NCI-H128 (cell line): Measurements from ENCODE around the gene TMEM125.

Experiments
- DNase-seq: peaks from one replicate; lab custom pipeline; 2025; ENCODE audit not compliant: unreplicated experiment; lab: John Stamatoyannopoulos, UW

TMEM125 gene

DNA sequence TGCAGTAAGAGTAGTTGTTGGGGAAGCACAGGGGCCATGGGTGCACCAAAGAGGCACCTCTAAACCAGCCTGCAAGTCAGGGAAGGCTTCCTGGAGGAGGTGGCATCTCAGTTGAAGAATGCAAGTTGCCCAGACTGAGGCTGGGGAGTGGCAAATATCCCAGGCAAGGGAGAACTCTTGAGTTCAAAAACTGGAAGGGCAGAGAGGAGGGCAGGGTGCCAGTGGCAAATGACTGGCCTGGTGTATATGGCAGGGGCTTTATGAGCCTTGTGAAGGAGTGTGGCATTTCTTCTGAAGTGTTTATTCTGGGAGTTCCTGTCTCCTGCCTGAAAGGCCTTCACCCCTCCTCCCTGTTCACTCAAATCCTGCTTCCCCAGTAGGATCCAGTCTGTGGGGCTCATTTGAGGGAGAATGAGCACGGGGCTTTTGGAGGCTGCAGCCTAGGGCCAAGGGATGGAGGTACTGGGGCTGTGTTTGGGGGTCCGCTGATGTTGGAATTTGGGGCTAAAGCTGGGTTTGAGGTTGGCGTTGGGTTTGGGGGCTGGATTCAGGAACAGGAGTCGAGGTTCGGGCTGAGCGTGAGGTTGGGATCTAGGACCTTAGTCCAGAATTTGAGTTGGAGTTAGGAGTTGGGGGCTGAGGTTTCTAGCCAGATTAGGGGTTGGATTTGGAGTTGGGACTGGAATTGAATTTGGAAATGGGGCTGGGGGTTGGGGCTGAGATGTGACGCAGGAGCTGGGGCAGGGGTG, at the start of gene TMEM125:
Gene TMEM125 (plus strand): TSS at position 357 of the 749 bp plus-strand sequence. CDS start 2,740 bp downstream, outside the sequence.
- DNase-seq: no peak

DNA sequence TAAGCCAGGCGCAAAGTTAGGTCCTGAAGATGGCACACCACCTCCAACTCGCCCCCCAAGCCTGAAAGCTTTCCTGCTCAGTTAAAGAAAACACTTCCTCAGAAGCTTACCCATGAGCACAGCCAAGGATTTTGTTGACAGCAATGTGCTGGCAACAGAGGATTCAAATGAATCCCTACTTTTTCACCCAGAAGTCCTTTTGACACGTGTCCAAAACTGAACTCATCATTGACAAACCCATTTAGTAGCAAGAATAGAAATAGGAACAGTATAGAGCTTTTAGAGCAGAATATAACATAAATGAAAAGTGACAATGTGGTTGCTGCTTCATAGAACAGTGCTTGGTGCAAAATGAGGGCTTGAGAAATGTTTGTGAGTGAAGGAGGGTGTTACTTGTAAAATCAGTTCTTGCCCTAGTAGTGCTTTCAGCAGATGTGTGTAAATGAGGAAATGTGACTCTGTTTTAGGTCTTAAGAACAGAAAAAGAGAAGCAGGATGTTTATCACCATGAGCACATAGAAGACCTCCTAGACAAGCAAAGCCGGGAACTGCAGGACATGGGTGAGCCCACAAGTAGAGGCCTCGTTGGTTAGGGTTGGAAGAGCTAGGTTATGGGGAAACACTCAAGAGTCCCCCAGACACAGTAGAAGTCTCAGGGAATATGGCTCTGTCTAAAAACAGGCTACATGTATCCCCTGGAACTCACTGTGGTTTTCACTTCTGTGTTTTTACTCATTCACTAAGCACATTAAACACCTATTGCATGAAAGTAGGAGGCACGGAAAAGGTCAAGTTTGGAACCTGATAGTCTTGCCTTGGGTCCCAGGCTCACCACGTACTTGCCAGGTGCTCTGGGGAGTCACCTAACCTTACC, 48.6 kb upstream of the TMEM125 start:
- no peak for DNase-seq

DNA sequence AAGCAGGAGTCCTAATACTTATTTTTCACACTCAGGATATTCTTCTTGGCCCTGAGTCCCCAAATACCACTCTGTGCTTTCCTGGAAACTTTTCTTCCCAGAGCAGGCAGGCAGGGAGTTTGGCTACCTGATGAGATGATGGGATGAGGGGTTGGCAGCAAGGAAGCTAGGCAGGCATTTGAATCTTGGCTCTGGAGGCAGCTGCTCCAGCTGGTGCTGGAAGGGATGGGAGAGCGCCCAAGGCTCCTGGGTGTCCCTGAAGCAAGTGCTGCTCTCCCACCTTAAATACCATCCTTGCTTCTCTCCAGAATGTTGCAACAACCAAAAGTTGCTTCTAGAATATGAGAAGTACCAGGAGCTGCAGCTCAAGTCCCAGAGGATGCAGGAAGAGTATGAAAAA, 48.0 kb upstream of the TMEM125 start:
- DNase-seq: no peak

DNA sequence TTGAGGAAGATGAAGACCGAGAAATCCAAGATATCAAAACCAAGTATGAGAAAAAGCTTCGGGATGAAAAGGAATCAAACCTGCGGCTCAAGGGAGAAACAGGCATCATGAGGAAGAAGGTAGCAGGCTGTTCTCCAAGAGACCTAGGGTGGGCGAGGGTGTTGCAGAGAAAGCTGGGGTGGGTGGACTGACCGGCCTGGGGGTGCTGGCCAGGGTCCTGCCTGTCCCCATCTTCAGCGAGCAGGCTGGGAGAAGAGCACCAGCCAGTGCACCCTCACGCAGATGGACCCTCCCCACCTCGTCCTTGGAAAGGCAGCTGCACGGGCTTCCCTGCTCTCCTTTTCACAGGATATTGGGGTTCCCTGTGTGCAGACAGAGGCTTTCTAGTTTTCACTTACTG, 46.9 kb upstream of the TMEM125 start:
- DNase-seq: no peak

DNA sequence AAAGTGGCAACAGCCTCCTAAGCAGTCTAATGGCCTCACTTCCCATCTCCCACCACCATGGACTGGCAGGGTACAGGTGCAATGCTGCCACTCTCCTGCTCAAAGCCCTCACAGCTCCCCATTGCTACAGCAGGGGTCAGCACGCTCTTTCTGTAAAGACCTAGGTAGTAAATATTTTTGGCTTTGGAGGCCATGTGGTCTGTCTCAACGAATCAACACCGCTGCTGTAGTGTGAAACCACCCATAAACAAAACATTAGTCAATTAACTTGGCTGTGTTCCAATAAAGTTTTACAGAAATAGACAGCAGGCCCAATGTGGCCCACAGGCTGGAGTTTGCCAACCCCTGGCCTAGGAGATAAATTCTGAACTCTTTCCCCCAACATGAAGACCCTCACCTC, 44.6 kb upstream of the TMEM125 start:
- DNase-seq: no peak

DNA sequence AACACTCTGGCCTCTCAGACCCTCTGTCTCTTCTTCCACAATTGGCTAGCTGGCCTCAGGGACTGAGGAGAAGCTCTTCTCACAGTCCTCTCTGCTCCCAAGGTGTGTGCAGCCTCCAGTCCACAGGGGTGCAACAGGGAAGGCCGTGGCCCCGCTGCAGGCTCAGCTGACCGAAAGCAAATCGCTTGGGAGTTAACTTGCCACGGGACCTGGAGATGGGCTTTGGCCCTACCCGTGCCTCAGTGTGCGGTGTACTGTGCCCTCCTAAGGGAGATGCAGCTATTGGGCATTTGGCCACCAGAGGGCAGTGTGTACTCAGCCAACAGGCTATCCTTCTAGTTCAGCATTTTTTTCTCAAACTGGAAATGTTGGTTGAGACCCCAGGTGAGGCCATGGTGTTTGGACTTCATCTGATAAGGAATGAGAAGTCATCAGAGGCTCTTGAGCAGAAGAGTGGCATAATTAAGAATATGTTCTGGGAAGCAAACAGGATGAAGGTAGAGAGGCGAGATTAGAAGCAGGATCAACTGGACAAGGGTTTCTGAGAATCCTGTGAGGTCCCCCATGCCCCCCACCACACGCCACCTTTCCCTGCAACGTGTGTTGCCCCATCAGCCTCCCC, 42.5 kb upstream of the TMEM125 start:
- DNase-seq: peak; percentile 79

DNA sequence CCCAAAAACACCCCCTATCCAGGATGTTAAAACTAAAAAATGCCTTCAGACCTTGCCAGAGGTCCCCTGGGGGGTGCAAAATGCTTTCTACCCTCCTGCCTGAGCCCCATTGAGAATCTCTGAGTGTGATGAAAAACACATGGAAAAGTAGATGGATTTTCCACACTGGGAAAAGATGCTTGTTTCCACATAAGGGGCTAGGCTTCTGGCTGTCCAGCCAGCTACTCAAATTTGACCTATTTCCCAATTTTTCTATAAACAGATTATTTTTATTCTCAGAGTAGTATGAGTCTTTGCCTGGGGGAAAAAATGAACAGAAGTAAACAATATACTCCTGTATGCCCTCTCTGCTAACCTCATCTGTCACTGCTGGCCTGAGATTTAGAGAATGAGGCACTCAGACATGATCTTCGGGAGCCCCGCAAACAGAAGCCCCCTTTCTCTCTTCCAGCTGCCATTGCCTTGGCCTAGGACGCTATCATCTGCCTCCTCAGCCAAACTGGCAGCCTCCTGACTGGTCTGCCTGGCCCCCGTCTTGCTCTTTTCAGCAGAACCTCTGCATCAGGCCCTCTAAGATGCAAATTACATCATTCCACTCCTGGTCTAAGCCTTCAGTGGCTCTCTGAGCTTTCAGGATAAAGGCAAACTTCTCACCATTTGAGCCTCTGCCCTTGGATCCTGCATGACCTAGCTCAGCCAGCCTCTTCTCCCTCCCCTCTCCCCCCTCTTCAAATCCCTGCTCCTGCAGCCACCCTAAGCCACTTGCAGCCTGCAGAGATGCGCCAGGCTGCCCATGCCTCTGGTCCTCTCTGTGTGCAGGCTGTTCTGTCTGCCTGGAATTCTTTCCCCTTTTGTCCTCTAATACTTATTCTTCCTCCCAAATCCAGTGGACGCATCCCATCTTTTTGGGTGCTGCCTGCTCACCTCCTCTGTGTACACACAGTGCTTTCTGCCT, 39.7 kb upstream of the TMEM125 start:
- DNase-seq: no peak

DNA sequence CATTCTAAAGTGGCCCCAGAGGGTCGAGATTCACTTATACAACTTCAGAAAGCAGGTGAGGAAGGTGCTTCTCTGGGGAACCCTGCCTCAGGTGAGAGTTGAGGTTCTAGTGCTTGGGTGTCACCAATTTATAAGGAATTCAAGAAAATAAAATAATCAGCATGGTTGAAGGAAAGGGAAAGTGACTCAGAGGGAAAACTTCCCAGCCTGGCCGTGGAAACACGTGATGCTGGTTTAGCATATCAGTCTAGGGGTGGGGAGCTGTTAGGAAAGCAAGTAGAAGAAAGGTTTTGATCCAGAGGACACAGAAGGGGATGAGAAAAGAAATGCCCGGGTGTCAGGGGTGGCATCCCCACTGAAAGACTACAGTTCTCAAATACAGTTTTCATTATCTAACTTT, 37.7 kb upstream of the TMEM125 start:
- no peak for DNase-seq

DNA sequence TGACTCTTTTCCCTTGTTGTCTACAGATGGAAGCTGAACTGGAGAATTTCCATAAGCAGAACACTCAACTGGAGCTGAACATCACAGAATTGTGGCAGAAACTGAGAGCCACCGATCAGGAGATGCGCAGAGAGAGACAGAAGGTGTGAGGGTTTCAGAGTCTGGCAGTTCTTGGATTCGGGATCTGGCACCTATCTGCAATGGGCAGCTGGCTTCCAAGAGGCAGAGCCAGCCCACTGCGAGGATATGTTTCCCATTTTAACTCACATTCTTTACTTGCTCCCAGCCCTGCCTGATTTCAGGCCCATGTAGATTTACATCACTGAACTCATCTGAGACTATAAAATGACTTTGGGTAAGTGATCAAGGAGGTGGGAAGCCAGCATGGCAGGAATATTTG, 37.3 kb upstream of the TMEM125 start:
- DNase-seq: no peak

DNA sequence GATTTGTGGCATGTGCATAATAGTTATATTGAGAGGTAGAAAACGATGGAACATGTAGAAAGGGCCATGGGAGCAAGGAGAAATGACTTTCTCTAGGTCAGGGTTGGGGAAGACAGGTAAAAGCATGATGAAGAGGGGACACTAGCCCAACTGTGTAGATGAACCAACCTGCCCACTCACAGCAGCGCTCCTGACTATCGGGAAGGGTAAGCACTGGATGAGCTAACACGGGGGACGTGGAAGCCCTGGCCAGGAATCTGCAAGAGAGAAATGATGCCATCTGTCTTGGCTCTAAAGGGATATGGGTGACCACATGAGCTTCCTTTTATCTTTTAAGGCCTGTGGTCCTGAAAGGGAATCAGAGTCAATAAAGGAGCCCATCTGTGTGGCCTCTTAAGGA, 36.2 kb upstream of the TMEM125 start:
- no peak for DNase-seq

DNA sequence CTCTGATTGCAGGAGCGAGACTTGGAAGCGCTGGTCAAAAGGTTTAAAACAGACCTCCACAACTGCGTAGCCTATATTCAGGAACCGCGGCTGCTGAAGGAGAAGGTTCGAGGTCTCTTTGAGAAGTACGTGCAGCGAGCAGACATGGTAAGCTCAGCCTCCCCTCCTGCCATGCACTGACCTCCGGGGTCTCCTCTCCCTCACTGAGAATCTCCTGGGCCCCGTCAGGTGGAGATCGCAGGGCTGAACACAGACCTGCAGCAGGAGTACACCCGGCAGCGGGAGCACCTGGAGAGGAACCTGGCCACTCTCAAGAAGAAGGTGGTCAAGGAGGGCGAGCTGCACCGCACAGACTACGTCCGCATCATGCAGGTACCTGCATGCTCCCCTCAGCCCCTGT, 35.5 kb upstream of the TMEM125 start:
- no peak for DNase-seq

DNA sequence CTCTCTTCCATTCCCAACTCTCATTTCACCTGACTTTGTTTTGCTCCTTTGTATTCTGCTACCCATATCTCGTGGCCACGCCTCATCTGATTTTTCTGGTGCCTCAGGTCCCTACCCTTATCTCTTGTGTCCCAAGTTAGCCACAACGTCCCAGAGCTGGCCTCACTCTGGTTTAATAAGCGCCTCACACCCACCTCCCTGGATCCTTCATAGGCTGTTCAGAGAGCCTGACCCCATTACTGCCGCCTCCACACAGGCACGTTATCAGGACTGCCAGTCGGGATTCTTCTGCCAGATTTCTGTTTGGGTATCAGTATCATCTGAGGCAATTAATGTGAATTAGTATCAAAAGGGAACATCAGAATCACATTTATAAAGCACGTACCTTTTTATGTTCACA, 34.7 kb upstream of the TMEM125 start:
- no peak for DNase-seq

DNA sequence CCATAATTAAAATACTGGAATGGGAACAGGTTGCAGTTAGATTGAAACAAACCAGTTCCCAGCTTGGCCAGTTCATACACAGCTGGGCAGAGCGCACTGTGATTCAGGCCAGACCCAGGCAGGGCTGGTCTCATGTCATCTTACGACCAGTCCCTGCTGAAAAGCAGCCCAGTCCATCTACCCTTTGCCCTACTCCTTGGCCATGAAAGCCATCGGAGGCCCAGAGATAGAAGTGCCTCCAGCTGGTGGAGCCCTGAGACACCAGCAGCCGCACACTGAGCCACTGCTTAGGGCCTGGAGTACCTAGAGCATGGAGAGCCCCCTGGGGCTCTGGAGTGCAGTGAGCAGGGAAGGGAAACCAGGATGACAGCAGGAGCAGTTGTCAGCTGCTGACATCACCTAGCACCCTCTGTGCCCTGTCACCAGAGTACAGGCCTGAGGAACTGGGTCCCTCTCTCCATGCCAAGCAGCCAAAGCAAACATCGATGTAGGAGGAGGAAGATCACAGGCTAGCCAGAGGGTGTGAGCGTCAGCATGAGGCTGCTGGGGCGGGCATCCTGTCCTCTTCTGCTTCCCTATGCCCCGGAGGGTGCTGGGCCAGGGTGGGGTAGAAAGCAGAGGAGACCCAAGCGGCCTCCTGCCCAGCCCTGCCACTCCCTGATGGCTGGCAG, 34.2 kb upstream of the TMEM125 start:
- DNase-seq: no peak

DNA sequence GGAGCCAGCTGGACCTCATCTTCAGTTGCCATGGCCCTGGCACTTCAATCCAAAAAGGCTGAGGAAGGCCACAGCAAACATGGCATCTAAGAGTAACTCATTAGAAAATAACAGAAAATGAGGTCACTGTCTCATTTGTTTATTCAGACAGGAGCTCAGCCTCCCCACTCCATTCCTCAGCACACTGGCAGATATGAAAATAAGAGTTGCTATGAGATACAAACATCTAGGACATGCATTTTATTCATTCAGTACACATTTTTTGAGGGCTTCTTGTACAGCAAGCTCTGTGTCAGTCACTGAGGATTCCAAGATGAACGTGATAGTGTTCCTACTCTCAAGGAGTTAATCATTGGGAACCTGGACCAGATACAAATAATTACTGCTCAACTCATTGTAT, 32.7 kb upstream of the TMEM125 start:
- DNase-seq: no peak

DNA sequence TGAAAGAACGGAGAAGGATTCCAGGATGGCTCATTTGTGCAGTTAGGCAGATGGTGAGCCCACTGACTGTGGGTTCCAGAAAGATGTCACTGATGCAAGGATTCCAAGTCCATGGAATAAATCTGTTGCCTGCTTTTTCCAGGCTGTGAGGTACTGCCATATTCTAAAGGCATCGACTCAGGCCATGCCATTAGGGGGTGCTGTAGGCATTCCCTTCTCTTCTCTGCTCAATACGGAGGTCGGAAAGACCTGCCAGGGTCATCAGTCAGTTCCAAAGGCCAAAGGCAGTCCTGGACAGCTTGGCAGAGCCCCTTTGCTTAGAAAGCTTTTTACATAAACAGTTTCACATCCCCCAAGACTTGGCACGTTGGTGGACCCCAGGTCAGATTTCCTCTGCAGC, 31.7 kb upstream of the TMEM125 start:
- DNase-seq: peak; percentile 25

DNA sequence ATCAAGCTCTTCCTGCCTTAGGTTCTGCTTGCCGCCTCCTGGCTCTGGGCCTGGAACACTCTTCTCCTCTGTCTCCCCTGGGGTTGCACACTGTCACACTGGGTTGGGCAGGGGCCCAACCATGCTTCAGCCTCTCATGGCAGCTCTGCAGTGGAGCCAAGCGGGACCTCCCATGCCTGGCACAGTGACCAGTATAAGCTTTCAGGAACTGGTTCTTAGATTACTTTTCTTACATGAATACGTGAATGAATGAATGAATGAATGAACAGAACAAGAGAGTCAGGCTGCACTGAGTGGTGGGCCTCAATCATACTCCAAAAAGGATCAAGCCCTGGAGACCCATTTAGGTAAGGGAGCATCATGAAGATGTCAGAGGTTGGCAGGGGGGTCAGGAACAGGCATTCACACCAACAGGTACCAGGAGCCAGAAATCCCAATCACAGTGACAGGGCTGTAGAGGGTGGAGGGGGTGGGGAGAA, 30.8 kb upstream of the TMEM125 start:
- no peak for DNase-seq

DNA sequence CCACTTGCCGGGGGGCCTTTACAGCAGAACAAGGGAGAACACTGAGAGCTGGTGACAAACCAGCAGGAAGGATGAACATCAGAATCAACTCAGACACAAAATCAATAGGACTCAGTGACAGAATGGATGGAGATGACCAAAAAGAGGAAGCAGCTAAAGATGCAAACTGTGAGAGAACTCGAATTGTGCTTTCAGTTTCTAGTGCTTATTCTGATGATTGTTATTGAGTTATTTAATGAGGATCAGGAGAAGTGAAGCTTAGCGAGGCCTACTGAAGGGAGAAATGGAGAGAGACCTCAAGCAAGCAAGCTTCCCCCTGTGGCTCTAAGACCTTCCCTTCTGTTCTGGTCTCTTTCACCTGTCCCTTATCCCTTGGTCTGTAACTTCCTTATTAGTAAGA, 30.3 kb upstream of the TMEM125 start:
- DNase-seq: no peak

DNA sequence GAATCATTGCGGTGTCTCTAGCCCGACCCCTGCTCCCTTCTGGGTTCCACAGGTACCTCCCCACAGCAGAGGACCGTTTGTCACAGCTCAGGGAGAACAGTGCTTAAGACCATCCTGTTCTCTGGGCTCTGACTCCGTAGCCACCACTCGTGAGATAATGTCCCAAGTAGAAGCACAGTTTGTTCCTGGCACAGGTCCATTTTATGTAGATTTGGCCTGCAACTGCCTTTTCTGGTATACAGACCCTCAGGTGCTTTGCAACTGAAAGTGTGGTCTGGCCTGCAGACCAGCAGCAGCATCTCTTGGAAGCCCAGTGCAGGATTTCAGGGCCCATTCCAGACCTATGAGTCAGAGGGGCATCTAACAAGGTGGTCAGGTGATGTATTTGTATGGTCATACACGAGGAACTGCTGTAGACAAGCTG, 28.4 kb upstream of the TMEM125 start:
- no peak for DNase-seq

DNA sequence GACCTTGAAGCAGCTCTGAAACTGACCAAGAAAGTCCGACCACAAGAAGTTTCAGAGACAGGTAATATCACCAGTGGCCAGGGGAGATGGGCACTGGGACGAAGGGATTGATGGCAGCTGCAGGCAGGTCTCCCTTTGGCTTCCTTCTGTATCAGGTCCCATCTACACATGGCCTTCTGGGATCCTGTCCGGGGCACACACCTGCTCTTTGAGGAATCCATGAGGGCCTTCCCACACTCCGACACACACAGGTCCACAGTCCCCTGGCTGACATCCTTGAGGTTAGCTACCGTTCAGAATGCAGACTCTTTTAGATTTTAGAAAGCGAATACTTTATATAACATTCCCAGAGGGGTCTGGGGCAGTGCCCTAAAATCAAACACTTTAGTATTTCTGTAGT, 26.5 kb upstream of the TMEM125 start:
- no peak for DNase-seq
